NOMO-1 treated with DMSO at 0.1 percent for 48 hours (cell line): ENCODE results near the gene CUX1.

Experiments
- DNase-seq: peaks from one replicate; lab custom pipeline; 2025; ENCODE audit not compliant: unreplicated experiment; lab: John Stamatoyannopoulos, UW

The CUX1 gene

GRCh38 chr7:101890749-101891523, 73.5 kb downstream of the CUX1 start:
- no peak for DNase-seq

- peak; percentile 99 for DNase-seq
Measured at GRCh38 chr7:101891936-101892640, 74.7 kb downstream of the CUX1 start.

GRCh38 chr7:101893341-101894082, 76.1 kb downstream of the CUX1 start:
- DNase-seq = no peak

GRCh38 chr7:101896316-101896715, 78.9 kb downstream of the CUX1 start:
- no peak for DNase-seq

- no peak for DNase-seq
Measured at GRCh38 chr7:101896941-101897340, 79.5 kb downstream of the CUX1 start.

- no peak for DNase-seq
Measured at GRCh38 chr7:101898106-101898505, 80.7 kb downstream of the CUX1 start.

- no peak for DNase-seq
Measured at GRCh38 chr7:101899616-101900015, 82.2 kb downstream of the CUX1 start.

- no peak for DNase-seq
Measured at GRCh38 chr7:101900103-101900502, 82.7 kb downstream of the CUX1 start.

GRCh38 chr7:101901661-101902491, 84.5 kb downstream of the CUX1 start:
- no peak for DNase-seq

- no peak for DNase-seq
Measured at GRCh38 chr7:101902680-101903514, 85.5 kb downstream of the CUX1 start.

GRCh38 chr7:101903515-101903868, 86.1 kb downstream of the CUX1 start:
- DNase-seq = no peak

GRCh38 chr7:101904019-101904418, 86.6 kb downstream of the CUX1 start:
- DNase-seq = no peak

GRCh38 chr7:101905203-101905865, 87.9 kb downstream of the CUX1 start:
- no peak for DNase-seq

- DNase-seq = no peak
Measured at GRCh38 chr7:101906291-101907240, 89.1 kb downstream of the CUX1 start.

- DNase-seq = no peak
Measured at GRCh38 chr7:101910991-101911799, 93.8 kb downstream of the CUX1 start.

- no peak for DNase-seq
Measured at GRCh38 chr7:101911800-101912715, 94.6 kb downstream of the CUX1 start.

GRCh38 chr7:101912716-101913110, 95.3 kb downstream of the CUX1 start:
- no peak for DNase-seq
